ENCODE measurements around the gene NAIF1.

- TF ChIP-seq FOXJ3 (CRISPR knock-in tag; IDR thresholded peaks at IDR 0.05; ENCODE audit: borderline replicate concordance) (no peak), CTCF (IDR thresholded peaks at IDR 0.05) (no peak), JUN (CRISPR knock-in tag; IDR thresholded peaks at IDR 0.05) (no peak), FOXP1 (CRISPR knock-in tag; IDR thresholded peaks at IDR 0.05; ENCODE audit: borderline replicate concordance) (no peak), MAX (CRISPR knock-in tag; IDR thresholded peaks at IDR 0.05) (no peak), SMAD4 (CRISPR knock-in tag; IDR thresholded peaks at IDR 0.05) (no peak), PREB (CRISPR knock-in tag; IDR thresholded peaks at IDR 0.05; ENCODE audit: borderline replicate concordance) (no peak), MXD4 (CRISPR knock-in tag; IDR thresholded peaks at IDR 0.05; ENCODE audit: borderline replicate concordance) (no peak), ZNF232 (CRISPR knock-in tag; IDR thresholded peaks at IDR 0.05) (no peak), ESRRA (CRISPR knock-in tag; IDR thresholded peaks at IDR 0.05; ENCODE audit: borderline replicate concordance) (no peak), ZNF219 (CRISPR knock-in tag; IDR thresholded peaks at IDR 0.05; ENCODE audit: borderline replicate concordance) (no peak), GTF2I (CRISPR knock-in tag; conservative IDR thresholded peaks at IDR 0.05) (no peak)
- TF ChIP-seq, protein P1, sequence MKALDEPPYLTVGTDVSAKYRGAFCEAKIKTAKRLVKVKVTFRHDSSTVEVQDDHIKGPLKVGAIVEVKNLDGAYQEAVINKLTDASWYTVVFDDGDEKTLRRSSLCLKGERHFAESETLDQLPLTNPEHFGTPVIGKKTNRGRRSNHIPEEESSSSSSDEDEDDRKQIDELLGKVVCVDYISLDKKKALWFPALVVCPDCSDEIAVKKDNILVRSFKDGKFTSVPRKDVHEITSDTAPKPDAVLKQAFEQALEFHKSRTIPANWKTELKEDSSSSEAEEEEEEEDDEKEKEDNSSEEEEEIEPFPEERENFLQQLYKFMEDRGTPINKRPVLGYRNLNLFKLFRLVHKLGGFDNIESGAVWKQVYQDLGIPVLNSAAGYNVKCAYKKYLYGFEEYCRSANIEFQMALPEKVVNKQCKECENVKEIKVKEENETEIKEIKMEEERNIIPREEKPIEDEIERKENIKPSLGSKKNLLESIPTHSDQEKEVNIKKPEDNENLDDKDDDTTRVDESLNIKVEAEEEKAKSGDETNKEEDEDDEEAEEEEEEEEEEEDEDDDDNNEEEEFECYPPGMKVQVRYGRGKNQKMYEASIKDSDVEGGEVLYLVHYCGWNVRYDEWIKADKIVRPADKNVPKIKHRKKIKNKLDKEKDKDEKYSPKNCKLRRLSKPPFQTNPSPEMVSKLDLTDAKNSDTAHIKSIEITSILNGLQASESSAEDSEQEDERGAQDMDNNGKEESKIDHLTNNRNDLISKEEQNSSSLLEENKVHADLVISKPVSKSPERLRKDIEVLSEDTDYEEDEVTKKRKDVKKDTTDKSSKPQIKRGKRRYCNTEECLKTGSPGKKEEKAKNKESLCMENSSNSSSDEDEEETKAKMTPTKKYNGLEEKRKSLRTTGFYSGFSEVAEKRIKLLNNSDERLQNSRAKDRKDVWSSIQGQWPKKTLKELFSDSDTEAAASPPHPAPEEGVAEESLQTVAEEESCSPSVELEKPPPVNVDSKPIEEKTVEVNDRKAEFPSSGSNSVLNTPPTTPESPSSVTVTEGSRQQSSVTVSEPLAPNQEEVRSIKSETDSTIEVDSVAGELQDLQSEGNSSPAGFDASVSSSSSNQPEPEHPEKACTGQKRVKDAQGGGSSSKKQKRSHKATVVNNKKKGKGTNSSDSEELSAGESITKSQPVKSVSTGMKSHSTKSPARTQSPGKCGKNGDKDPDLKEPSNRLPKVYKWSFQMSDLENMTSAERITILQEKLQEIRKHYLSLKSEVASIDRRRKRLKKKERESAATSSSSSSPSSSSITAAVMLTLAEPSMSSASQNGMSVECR (CRISPR knock-in tag; IDR thresholded peaks at IDR 0.05; ENCODE audit: borderline replicate concordance), result no peak
Observed at GRCh38 chr9:128051932-128052709, 15.0 kb downstream of the NAIF1 start.
